Activated CD4-positive, CD25-positive, alpha-beta regulatory T cell treated with anti-CD3 and anti-CD28 coated beads, Interleukin-2, amount 50 U/mL, for 24 hours (primary cell): ENCODE data around the gene RRP1B.

Experiments
- ATAC-seq, 2 donors: fragments of 150-1000 bp; cut with Tn5 transposase; one replicate each; pipeline ENCODE4 v1.10.0; 2021; ENCODE audit warnings: mild to moderate bottlenecking in 1 of 2, moderate library complexity in 1 of 2

RRP1B gene

DNA sequence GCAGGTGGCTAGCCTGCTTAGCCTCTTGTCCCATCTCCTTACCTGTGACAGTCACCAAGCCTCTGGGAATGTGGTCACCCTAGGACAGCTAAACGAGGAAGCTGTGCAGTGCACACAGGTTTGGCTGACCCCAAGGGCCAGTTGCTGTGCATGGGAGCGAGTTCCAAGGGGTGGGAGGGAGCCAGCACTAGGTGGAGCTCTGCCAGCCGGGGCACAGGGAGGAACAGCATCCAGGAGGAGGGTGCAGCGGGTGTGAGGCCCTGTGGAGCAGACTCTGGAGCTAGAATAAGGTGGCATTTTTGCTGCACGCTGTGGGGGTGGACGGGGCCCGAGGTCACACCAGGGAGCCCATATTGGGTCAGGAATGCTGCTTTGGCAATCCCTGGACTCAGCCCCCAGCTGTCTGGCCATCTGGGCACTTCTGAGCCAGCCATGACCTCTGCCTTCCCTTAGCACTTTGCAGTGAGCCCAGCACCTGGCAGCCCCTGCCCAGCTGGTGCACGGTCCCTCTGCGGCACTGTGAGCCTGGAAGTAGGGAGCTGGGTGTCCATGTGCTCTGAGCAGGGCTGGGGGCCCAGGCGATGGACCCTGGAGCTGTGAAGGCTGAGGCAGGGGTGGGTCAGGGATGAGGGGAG, 68.3 kb downstream of the RRP1B start:
- ATAC-seq, result no peak

DNA sequence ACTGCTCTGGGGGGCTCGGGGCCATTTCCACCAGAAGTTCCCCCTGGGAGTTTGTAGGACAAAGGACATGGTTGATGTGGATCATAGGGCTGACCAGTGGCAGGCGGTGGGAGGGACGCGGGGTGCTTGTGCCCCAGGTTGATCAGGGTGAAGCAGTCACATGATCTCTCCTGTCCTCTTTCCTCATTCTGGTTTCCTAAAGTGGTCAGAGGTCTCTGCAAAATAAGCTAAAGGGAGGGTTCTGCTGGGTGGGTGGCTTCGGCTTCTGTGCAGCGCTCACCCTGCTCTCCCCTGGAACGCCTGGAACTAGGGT, 68.8 kb downstream of the RRP1B start:
- no peak for ATAC-seq

DNA sequence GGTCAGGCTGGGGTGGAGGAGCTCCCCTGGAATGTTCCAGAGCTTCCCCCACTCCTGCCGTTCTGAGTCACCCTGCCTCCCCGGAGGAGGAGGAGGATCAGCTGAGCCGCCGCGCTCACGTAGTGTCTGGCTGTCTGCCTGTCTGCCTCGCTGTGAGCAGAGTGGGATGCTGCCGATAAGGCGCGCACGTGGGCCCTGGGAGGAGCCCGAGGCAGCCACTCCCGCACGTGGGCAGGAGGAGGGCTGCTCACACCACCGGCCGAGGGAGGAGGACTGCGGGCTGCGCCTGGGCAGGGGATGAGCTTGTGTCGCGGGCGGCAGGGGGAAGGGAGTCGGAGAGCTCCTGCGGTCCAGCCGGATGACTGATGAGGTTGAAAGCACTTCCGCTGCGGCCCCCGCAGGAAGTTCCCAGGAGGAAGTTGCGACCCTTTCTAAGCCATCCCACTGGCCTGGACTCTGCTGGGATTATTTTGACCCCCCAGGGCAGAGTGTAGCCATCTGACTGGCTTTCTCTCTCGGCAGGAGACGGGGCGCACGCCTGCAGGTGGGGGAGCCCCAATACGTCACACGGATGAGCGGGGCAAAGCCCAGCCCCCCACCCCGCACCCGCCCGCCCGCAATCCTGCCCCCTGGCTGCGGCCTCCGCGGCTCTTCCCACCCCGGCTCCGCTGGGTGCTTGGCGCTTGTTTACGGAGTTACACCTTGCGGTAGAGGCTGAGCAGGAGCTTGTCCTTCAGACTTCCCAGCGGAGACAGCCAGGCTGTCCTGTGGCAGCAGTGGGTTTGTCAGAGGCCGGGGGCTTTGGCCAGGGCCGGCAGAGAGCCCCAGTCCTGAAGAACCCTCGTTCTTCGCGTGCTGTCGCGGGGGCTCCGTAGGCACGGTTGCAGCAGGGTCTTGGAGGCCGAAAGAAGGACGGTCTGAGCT, 69.4 kb downstream of the RRP1B start:
- peak; percentile 89 to 90 for ATAC-seq

DNA sequence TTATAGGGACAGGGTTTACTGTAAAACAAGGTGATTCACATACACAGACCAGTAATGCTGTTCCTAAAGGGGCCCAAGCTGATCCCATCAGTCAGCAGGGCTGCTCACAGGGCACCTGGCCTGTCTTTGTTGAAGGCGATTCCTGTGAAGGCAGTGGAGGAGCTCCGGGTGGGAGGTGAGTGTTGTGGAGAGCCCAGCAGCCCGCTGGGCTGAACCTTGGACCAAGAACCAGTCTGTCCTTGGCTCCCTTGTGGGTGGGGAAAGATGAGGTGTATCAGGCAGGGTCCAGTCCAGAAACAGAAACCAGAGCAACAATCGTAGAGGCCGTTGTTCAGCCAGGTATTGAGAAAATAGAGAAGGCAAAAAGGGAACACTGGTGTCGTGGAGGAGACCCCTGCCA, 72.1 kb downstream of the RRP1B start:
- no peak for ATAC-seq

GRCh38 chr21:43731891-43732711, 72.7 kb downstream of the RRP1B start:
- no peak for ATAC-seq

- ATAC-seq, result no peak
These were observed 73.7 kb downstream of the RRP1B start for GRCh38 chr21:43733060-43733459.

- ATAC-seq, result peak; percentile 27 to 42
These were observed 74.2 kb downstream of the RRP1B start for GRCh38 chr21:43733529-43734071.

DNA sequence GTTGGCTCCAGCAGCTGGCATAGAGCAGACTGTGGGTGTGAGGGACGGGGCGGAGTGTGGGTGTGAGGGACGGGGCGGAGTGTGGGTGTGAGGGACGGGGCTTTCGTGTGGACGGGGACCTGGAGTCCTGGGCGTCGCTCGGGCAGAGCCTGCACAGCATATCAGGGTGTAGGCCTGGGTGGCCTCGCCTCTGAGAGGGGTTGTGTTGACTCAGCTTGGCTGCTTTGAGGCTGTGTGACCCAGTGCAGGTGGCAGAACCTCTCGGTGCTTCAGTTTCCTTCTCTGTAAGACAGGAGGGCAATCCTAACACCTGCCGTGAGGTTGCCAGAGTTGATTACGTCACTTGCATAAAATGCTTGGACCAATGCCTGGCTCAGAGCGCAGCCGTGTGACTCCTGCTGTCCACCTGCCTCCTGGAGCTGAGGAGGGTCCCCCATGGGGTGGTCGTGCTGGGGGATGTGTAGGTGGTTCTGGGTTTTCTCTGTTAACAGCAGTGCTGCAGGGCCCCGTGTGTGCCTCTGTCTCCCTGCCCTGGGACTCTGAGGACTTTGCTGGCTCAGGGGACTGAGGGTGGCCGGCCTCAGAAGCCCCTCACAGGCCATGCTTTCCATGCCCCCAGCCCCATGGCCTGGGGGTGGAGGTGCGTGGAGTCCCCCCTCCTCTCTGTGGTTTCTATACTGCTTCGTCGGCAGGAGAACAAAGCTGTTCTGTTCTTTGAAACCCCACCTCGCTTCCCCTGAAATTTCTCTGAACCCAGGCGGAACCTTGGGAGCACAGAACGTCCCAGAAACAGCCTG, 75.0 kb downstream of the RRP1B start:
- ATAC-seq, result peak; percentile 44 to 45

- no peak for ATAC-seq
These were observed 75.5 kb downstream of the RRP1B start for GRCh38 chr21:43734928-43735229.

DNA sequence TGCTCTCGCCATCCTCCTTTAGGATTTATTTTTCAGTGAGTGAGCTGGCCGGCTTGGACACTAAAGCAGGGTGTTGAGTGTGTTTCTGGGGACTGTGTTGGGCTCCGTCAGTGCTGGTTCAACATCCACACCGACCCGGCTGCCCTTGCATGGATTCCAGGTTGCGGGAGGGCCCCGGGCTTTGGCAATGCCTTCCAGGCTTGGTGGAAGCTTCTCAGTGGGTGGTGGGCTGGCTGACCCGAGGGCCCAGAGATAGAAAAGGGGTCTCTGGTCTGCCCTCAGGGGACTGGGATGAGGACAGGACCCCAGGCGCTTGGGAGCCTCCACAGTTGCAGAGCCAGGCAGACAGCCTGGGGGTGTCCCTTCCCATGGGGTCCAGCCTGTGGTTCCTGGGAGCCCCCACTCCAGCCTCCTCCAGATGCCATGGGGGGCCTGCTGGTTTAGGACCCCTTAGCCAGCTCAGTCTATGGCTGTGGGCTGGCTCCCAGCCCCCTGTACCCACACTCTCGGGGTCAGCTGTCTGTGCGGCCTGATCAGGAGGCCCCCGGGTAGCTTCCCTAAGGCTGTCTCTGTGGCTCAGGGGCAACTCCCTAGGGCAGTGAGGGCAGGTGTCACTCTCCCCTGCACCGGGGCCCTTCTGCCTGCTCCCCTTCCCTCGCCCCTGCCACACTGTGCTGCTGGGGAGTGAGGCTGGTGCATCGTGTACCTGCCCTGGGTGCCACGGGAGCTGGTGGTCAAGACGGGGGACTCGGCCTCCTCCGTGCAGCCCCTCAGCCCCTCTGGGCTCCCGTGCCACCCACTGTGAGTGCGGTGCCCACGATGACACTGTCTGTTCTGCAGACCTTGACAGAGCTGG, 76.1 kb downstream of the RRP1B start:
- no peak for ATAC-seq

DNA sequence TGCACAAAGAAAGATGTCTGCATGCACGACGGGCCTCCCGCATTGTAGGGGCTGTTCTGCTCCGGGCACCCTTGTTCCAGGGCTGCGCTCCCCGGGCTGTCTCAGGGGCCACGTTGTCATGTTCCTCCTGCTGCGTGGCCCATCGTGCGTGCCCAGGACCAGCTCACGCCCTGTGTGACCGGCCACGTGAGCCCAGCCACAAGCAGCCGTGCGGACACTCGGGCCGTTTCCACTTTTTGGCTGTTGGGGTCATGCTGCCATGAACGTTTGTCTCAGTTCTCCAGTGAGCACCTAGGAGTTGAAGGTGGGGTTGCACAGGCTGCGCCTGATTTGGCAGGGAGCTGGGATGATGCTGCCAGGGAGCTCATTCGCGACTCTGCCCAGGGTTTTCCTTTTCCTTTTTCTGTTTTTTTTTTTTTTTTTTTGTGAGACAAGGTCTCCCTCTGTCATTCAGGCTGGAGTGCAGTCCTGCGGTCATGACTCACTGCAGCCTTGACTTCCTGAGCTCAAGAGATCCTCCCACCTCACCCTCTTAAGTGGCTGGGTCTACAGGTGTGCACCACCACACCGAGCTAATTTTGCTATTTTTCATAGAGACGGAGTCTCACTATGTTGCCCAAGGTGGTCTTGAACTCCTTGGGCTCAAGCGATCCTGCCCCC, 77.0 kb downstream of the RRP1B start:
- ATAC-seq, result no peak

DNA sequence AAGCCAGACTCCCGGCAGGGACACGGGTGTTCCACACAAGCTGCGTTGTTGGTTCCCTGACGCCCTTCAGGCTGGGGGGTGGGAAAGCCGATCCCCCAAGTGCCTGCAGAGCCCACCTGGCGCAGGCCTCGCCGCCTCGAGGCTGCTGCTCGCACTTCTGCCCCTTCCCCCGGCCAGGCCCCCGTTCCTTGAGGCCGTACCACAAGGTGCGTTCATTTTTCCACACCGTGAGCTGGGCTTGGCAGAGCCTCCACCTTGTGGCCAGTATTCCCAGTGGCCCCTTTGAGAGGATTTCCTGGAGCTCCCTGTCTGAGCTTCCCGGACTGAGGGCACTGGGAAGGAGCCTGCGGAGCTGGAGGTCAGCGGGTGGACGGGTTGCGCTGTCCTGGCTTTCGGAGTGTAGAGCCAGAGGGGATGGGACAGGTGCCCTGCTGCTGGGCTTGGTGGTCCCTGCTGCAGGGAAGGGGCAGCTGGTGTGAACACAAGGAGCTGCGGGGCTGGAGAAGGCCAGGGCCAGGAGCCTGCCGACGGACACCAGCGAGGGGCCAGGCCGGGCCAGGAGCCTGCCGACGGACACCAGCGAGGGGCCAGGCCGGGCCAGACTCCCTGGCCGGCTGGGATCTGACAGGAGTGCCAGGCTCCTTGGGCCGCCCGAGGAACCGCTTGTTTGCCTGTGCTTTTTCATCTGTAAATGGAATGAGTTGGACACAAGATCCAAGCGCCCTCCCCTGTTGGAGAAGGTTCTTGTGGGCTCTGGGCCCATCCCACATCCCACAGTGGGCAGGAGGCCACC, 78.0 kb downstream of the RRP1B start:
- ATAC-seq, result no peak

DNA sequence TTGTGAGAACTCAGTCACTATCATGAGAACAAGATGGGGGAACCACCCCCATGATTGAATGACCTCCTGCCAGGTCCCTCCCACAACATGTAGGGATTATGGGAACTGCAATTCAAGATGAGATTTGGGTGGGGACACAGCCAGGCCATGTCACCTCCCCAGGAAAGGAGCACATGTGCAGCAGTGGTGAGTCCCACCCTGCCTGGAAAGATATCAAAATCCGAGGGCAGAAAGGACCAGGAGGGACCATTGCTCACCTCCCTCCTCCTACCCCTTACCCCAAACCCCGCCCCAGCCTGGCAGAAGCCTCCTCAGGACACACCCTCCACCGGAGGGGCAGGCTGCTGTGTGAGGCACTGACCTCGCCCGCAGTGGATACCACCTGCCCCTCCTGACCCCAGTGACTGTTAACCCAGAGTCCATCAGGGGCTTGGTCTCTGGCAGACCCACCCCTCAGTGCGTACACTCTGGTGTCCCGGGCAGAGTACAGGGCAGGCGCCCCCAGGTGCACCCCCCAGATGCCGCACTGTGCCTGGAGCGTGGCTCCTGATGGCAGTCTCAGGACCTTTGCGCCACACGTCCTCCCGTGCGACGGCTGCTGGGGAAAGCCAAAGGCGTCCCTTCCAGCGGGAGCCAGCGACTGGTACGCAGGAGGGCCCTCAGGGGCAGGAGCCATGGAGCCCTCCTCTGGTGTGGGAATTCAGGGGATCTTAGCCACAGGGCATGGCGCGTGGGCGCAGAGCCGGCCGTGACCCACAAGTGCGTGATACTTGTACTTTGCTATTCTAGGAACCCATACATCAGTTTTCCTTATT, 80.5 kb downstream of the RRP1B start:
- no peak for ATAC-seq

DNA sequence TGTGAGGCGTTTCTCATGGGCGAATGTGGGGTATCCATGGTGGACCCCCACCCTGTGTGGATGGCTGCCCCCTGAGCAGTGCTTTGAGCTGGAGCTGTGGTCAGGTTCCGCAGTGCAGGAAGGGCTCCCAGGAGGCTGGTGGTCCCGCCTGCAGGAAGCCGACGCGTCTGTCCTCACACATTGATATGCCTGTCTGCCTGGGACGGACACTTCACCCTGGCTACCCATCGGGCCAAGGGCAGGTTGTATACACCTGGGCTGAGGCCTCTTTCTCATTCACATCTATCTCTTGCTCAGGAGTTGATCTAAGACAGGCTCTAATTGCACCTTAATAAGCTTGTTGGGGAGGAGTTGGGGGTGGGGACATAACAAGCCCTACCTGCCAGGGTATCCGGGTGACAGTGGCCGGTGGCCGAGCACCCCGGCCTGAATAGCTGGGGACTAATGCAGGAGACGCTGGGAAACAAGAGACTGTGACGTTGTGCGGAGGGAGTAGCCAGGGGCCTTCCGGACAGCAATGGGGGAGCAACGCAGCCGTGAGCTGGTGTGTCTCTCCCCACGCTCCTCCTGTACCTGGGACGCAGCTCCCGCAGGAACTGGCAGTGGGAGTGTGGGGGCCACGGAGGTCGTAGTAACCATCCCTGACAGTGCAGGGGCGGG, 81.3 kb downstream of the RRP1B start:
- peak in 1 of 2 donors; percentile 13 for ATAC-seq

DNA sequence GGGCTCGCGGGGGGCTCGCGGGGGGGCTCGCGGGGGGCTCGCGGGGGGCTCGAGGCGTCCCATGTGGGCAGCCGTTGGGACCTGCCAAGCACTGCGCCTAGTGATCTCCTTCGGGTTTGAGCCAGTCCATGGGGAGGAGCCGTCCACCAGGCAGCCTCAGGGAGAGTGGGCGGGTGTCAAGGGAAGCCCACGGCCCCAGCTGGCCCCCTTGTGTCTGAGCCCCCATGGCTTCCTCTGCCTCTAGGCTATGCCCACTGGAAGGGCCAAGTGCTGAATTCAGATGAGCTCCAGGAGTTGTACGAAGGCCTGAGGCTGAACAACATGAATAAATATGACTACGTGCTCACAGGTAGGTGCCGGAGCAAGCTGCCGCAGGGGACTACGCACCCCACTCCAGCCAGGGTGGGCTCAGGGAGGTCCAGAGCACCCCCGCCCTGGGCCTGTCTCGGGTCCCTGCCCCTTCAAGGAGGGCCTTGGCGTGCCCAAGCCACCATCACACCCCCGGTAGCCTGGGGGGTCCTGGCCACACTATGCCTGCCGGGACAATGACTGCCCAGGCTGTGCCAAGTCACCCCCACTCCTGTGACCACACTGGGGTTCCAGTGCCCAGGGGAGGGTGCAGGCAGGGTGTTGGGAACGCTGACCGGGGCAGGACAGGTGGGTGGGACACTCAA, 82.2 kb downstream of the RRP1B start:
- ATAC-seq, result no peak

DNA sequence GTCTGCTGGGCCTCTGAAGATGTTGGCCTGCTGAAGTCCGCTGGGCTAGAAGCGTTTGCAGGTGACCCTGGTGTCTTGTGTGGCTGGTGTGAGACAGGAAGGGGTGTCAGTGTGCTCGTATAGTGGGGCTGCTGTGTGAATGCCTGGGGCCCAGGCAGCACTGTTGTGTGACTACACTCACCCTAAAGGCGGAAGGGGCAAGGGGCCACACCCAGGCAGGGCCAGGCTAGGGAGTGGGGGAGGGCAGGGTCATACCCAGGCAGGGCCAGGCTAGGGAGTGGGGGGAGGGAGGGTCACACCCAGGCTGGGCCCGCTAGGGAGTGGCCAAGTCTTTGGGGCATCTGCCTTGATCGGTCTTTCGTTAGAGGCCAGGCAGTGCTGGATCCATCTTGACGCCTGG, 84.6 kb downstream of the RRP1B start:
- no peak for ATAC-seq

GRCh38 chr21:43744725-43745124, 85.4 kb downstream of the RRP1B start:
- no peak for ATAC-seq
